ENCODE data around the gene KRTAP29-1. TPM values are rescaled to one million over a fixed set of nuclear protein-coding genes. Genes with fewer than 3 reads are reported as not detected.
"Not testable (repeated sequence)": the region's sequence is repeated elsewhere in the genome, so short reads cannot be mapped to it uniquely, and the experiment has no call there.

Gene KRTAP29-1, protein sequence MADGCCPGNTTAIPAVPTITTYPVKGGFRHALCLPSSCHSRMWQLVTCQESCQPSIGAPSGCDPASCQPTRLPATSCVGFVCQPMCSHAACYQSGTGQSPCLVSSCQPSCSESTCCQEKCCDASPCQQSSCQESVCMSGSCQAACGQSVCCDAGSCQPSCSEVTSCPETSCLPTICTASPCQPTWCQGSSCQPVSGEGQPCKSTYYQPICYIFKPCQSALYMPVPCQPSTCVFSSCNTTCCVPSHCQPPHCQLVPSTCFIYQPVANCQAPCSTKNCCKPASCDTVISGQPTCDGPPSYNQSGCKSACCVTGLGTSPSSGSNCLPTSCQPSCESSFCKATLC
- not detected in 2 replicates for total RNA-seq (2014; rRNA removed; shearing (Covaris generic))
- polyA plus RNA-seq (2015; cell fraction: cytosol; rRNA removed) = not detected in 2 replicates
- polyA plus RNA-seq (2015; cell fraction: nucleus; rRNA removed) = not detected in 2 replicates

DNA sequence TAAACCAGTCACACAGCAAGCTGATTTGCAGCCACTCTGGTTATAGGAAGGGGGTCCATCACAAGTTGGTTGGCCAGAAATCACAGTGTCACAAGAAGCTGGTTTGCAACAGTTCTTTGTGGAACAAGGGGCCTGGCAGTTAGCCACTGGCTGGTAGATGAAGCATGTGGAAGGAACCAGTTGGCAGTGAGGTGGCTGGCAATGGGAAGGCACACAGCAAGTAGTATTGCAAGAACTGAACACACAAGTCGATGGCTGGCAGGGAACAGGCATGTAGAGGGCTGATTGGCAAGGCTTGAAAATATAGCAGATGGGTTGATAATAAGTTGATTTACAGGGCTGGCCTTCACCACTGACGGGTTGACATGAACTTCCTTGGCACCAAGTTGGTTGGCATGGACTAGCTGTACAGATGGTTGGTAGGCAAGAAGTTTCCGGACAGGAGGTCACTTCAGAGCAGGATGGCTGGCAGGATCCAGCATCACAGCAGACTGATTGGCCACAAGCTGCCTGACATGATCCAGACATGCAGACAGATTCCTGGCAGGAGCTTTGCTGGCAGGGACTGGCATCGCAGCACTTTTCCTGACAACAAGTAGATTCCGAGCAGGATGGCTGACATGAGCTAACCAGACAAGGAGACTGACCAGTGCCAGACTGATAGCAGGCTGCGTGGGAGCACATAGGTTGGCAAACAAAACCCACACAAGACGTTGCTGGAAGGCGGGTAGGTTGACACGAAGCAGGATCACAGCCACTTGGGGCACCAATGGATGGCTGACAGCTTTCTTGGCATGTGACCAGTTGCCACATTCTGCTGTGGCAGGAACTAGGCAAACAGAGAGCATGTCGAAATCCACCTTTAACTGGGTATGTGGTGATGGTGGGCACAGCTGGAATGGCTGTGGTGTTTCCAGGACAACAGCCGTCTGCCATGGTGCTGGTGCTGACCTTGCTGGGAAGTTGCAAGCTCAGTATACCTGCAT, at the start of gene KRTAP29-1:
Gene KRTAP29-1, minus strand, starts transcription at position 936 of the 986 bp plus-strand sequence. Its CDS starts 0 bp downstream, at position 936.
- no peak for DNase-seq (ENCODE audit: low read depth)

DNA sequence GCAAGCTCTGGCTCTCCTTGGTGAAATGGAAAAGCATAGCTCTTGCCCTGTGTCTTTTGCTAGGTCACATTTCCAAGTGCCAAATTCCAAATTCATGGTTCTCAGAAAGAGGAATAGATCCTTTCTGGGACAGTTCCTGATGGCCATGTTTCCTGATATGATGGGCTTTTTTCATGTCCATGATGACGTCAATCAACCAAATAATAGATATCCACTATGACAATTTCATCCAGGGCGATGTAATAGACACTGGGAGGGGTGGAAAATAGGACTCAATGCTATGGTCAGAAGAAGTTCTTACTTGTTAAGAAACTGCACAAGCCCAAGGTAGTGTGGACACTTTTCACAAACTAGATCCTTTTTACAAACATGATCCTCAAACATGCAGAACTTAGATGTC, 48.5 kb upstream of the KRTAP29-1 start:
- no peak for DNase-seq (ENCODE audit: low read depth)

DNA sequence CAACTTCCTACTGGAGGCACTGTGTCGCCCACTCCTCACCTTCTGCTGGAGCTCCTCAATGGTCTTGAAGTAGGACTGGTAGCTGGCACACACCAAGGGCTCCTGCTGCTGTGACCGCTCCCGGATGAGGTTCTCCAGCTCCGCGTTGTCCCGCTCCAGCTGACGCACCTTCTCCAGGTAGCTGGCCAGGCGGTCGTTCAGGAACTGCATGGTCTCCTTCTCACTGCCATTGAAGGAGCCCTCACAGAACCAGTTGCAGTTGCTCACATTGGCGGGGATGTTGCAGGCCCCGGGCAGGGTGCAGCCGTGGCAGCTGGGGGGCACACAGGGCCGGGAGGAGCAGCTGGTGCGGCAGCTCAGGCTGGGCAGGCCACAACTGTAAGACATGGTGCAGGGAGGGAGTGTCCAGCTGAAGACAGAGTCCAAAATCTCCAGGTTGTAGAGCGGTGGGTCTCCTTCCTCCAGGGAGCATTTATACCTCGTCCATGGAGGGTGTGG, 47.8 kb upstream of the KRTAP29-1 start, which contains the start of gene KRT33A:
Gene KRT33A, minus strand, starts transcription at position 448 of the 498 bp plus-strand sequence. Its CDS starts 61 bp downstream, at position 387.
- not testable (repeated sequence) for DNase-seq (ENCODE audit: low read depth)

DNA sequence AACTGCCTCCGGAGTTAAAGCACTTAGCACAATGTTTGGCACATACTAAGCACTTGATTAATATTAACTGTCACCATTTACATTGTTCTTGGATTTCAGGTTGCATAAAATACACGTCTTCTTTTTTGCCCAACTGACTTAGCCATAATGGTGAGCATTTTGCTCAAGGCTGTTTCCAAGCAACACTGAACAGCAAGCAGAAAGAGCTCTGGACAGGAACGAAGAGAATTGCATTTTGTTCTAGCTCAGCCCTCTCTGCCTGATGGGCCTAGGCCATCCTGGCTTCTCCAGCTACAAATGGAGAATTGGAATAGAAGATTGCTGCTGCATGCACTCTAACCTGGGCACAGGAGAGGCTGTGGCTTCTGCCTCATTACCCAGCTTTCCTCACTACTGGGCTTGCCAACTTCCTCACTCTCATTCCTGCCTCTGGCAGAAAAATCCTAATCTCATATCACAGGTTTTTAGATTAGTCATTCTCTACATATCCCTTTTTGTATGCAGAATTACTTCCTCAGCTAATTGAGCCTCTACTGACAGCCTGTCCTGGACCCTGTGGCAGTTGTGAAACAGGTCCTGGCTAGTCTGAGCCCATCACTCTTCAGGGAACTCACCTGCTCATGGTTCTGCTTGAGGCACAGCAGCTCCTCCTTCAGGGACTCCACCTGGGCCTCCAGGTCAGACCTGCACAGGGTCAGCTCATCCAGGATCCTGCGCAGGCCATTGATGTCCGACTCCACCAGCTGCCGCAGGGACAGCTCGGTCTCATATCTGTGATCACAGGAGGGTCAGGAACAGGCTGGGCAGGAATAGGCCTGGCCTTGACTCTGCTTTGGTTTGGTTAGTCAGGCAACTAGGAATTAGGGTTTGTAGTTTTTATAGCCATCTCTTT, 45.5 kb upstream of the KRTAP29-1 start:
- no peak for DNase-seq (ENCODE audit: low read depth)

- not testable (repeated sequence) for DNase-seq (ENCODE audit: low read depth)
Observed at GRCh38 chr17:41346421-41346820, 43.8 kb upstream of the KRTAP29-1 start.

DNA sequence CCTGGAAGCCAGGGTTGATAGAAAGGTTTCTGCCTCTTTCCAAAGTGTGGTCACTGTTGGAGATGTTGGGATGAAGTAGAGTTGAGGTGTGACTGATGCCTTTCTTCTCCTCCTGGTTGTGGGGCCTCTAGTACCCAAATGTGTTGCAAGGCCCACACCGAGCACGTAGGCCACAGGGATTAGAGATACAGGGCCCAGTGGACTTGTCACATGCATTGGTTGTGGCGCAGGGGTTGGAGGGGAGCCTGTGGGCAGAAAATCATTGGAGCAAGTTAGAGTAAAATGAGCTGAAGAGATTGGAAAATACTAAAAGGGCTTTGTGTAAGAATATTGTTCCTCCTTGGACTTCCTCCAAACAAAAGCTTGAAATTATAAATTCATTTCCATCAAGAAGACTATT, 43.3 kb upstream of the KRTAP29-1 start:
- no peak for DNase-seq (ENCODE audit: low read depth)

GRCh38 chr17:41343029-41343428, 40.4 kb upstream of the KRTAP29-1 start:
- DNase-seq (ENCODE audit: low read depth) = no peak

GRCh38 chr17:41340934-41341861, 38.5 kb upstream of the KRTAP29-1 start:
- DNase-seq (ENCODE audit: low read depth) = no peak

DNA sequence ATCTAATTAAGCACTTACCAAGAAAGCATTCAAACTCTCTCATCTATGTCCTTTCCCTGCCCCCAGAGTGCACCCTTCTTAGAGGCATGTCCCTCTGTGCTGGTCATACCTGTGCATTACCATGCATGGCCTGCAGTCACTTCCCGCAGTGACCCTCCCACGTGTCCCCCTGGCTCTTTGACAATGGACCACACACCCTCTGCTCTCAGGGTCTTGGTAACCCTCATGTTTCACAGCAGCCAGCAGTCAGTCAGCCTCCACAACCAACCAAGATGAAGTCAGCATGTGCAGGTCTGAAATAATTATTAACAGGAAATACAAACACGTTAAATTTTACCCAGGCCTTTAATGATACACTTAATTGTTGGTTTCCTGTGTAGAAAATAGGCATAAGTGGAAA, 37.8 kb upstream of the KRTAP29-1 start:
- no peak for DNase-seq (ENCODE audit: low read depth)

GRCh38 chr17:41339571-41340172, 37.0 kb upstream of the KRTAP29-1 start:
- DNase-seq (ENCODE audit: low read depth) = no peak

- no peak for DNase-seq (ENCODE audit: low read depth)
Observed at GRCh38 chr17:41338961-41339485, 36.4 kb upstream of the KRTAP29-1 start.

GRCh38 chr17:41335747-41336146, 33.1 kb upstream of the KRTAP29-1 start:
- no peak for DNase-seq (ENCODE audit: low read depth)

- no peak for DNase-seq (ENCODE audit: low read depth)
Observed at GRCh38 chr17:41334385-41335305, 32.0 kb upstream of the KRTAP29-1 start.

GRCh38 chr17:41333836-41334235, 31.2 kb upstream of the KRTAP29-1 start:
- no peak for DNase-seq (ENCODE audit: low read depth)

GRCh38 chr17:41333098-41333497, 30.4 kb upstream of the KRTAP29-1 start:
- DNase-seq (ENCODE audit: low read depth) = no peak

DNA sequence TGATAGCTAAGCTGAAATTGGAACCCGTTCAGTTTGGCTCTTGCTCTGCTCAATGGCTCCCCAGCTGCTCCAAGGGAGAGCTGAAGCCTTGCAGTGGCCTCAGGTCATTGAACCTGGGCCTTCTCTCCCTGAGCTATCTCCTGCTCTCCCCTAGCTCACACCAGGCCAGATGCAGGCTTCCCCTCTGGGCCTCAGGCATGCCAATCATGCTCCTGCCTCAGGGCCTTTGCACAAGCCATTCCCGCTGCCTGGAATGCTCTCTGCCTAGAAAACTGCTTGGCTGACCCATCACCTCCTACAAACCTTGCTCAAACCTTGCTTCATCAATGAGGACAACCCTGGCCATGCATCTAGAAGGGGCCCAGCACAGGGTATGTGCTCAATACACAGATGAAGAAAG, 29.6 kb upstream of the KRTAP29-1 start:
- no peak for DNase-seq (ENCODE audit: low read depth)

GRCh38 chr17:41331606-41332005, 29.0 kb upstream of the KRTAP29-1 start:
- no peak for DNase-seq (ENCODE audit: low read depth)
